HCT116 (cell line): Measurements from ENCODE around the gene LACTB. TPM values are rescaled to one million over a fixed set of nuclear protein-coding genes. Genes with fewer than 3 reads are reported as not detected.

Experiments used
- ATAC-seq: fragments of 200-7000 bp; cut with Tn5 transposase; 2 replicates; pipeline ENCODE4 v1.9.1; 2020; ENCODE audit warnings: mild to moderate bottlenecking, moderate library complexity
- BruUV-seq: library from RNA; stranded (reverse); fragments of 400-500 nt; replicated peaks from 2 replicates; lab custom pipeline; 2021; lab: Mats Ljungman, UMichigan
- CTCF ChIA-PET: fragments of 300-600 bp; sonication (Branson Sonifier 250); formaldehyde crosslinking; loops from one replicate; lab custom pipeline; 2021; ENCODE audit warnings: antibody characterized with exemption; lab: Charles Lee
- POLR2A ChIA-PET: fragments of 300-600, 350-600 bp; sonication (Branson Sonifier 250); formaldehyde crosslinking; loops from one replicate; lab custom pipeline; 2021; ENCODE audit warnings: antibody characterized with exemption; lab: Charles Lee
- RAD21 ChIA-PET, 2 experiments: fragments of 300-600 bp; sonication (Branson Sonifier 250); formaldehyde crosslinking; loops; one replicate each; lab custom pipeline; 2023; ENCODE audit warnings: low total read pairs in 2 of 2; ENCODE audit not compliant: uncharacterized antibody in 2 of 2, unreplicated experiment in 2 of 2, low non-redundant PET in 1 of 2; lab: Charles Lee
- DNase-seq: peaks from one replicate; pipeline ENCODE4 v3.0.0-alpha.2; 2010; ENCODE audit warnings: low read depth, low spot score
- H2AFZ ChIP-seq: fragments of 200-600 bp; shearing (Covaris generic), sonication (generic); 2 replicates; pipeline ENCODE4 v1.6.1; 2017; ENCODE audit warnings: low read depth, mixed run types, mixed read lengths, antibody characterized with exemption, low read length; ENCODE audit not compliant: poor library complexity, severe bottlenecking
- H3K27ac ChIP-seq: 2 replicates; pipeline ENCODE4 v1.5.1; 2012; ENCODE audit warnings: low read depth, low read length
- H3K27me3 ChIP-seq: fragments of 200-600 bp; sonication (generic); 2 replicates; pipeline ENCODE4 v1.6.1; 2016; ENCODE audit warnings: mixed run types, low read length, mixed read lengths; ENCODE audit not compliant: insufficient read depth
- H3K36me3 ChIP-seq, 2 experiments: fragments of 200-500 bp in 1 of 2; fragments of 200-600 bp in 1 of 2; sonication (Bioruptor generic) in 1 of 2; sonication (generic) in 1 of 2; 2 replicates each; pipeline versions ENCODE4 v1.5.1 to v1.6.1; 2014 to 2016; ENCODE audit warnings: low read length in 2 of 2, inconsistent platforms in 1 of 2, mixed read lengths in 1 of 2, mixed run types in 1 of 2; ENCODE audit not compliant: insufficient read depth in 2 of 2, control insufficient read depth in 1 of 2
- H3K4me1 ChIP-seq, 2 experiments: fragments of 200-600 bp in 1 of 2; sonication (generic) in 1 of 2; 2 replicates each; pipeline versions ENCODE4 v1.5.1 to v1.6.1; 2012 to 2017; ENCODE audit warnings: low read length in 2 of 2, inconsistent platforms in 1 of 2, mild to moderate bottlenecking in 1 of 2, mixed read lengths in 1 of 2, mixed run types in 1 of 2, moderate library complexity in 1 of 2; ENCODE audit not compliant: insufficient read depth in 2 of 2, control insufficient read depth in 1 of 2
- H3K4me2 ChIP-seq: fragments of 200-600 bp; sonication (generic); 2 replicates; pipeline ENCODE4 v1.6.1; 2017; ENCODE audit warnings: mixed run types, low read length, mixed read lengths
- H3K4me3 ChIP-seq, 2 experiments: fragments of 200-600 bp in 1 of 2; sonication (generic) in 1 of 2; replicated peaks in 1 of 2; 2 replicates each; pipeline ENCODE4 v1.5.1; 2011 to 2016; ENCODE audit warnings: low read length in 2 of 2, control low read depth in 1 of 2, low read depth in 1 of 2, mild to moderate bottlenecking in 1 of 2, mixed read lengths in 1 of 2, mixed run types in 1 of 2
- H3K79me2 ChIP-seq: fragments of 200-600 bp; sonication (generic); 2 replicates; pipeline ENCODE4 v1.6.1; 2017; ENCODE audit warnings: mild to moderate bottlenecking, mixed run types, low read length, moderate library complexity, mixed read lengths; ENCODE audit not compliant: insufficient read depth
- H3K9ac ChIP-seq: fragments of 200-600 bp; sonication (generic); 2 replicates; pipeline ENCODE4 v1.6.1; 2016; ENCODE audit warnings: low read length, mixed read lengths
- H3K9me2 ChIP-seq: fragments of 200-600 bp; sonication (generic), shearing (Covaris generic); 2 replicates; pipeline ENCODE4 v1.6.1; 2017; ENCODE audit warnings: mixed run types, mild to moderate bottlenecking, moderate library complexity; ENCODE audit not compliant: insufficient read depth
- H3K9me3 ChIP-seq, 2 experiments: fragments of 200-500 bp in 1 of 2; fragments of 200-600 bp in 1 of 2; sonication (Bioruptor generic) in 1 of 2; sonication (generic) in 1 of 2; 2 replicates each; pipeline ENCODE4 v1.6.1; 2014 to 2017; ENCODE audit warnings: low read length in 2 of 2, mixed read lengths in 2 of 2, inconsistent platforms in 1 of 2, low read depth in 1 of 2, mild to moderate bottlenecking in 1 of 2, mixed run types in 1 of 2, moderate library complexity in 1 of 2; ENCODE audit not compliant: control insufficient read depth in 1 of 2, insufficient read depth in 1 of 2
- H4K20me1 ChIP-seq: fragments of 200-600 bp; sonication (generic), shearing (Covaris generic); 2 replicates; pipeline ENCODE4 v1.6.1; 2017; ENCODE audit warnings: mixed run types, mild to moderate bottlenecking, moderate library complexity; ENCODE audit not compliant: insufficient read depth
- CBX3 ChIP-seq: IDR thresholded peaks from 2 replicates; pipeline ENCODE4 v1.6.1; 2012; ENCODE audit warnings: low read depth
- CEBPB ChIP-seq: IDR thresholded peaks from 2 replicates; pipeline ENCODE4 v1.6.1; 2012; ENCODE audit warnings: low read depth
- CTCF ChIP-seq, 3 experiments: fragments of 200-600 bp in 1 of 3; sonication (generic) in 1 of 3; IDR thresholded peaks in 2 of 3; conservative IDR thresholded peaks in 1 of 3; 2 replicates each; pipeline ENCODE4 v1.5.1; 2012 to 2017; ENCODE audit warnings: low read depth in 2 of 3, low read length in 2 of 3, antibody characterized with exemption in 1 of 3, borderline replicate concordance in 1 of 3, control low read depth in 1 of 3, mild to moderate bottlenecking in 1 of 3, mixed read lengths in 1 of 3, mixed run types in 1 of 3, moderate library complexity in 1 of 3; ENCODE audit not compliant: insufficient read depth in 1 of 3
- EGR1 ChIP-seq: IDR thresholded peaks from 2 replicates; pipeline ENCODE4 v1.6.1; 2012; ENCODE audit warnings: low read depth
- ELF1 ChIP-seq: IDR thresholded peaks from 2 replicates; pipeline ENCODE4 v1.6.1; 2012; ENCODE audit warnings: low read depth, borderline replicate concordance
- EZH2 ChIP-seq: fragments of 200-600 bp; sonication (generic); IDR thresholded peaks from 2 replicates; pipeline ENCODE4 v1.6.1; 2017; ENCODE audit warnings: antibody characterized with exemption, mixed run types
- FOSL1 ChIP-seq: IDR thresholded peaks from 2 replicates; pipeline ENCODE4 v1.6.1; 2012; ENCODE audit warnings: low read depth
- POLR2A ChIP-seq: IDR thresholded peaks from 2 replicates; pipeline ENCODE4 v1.7.0; 2011; ENCODE audit warnings: borderline replicate concordance; ENCODE audit not compliant: insufficient read depth, insufficient read length; ENCODE audit errors: extremely low read depth
- POLR2AphosphoS5 ChIP-seq: IDR thresholded peaks from 2 replicates; pipeline ENCODE4 v1.6.1; 2011; ENCODE audit warnings: mild to moderate bottlenecking, low read depth, low read length, moderate library complexity
- RAD21 ChIP-seq: IDR thresholded peaks from 2 replicates; pipeline ENCODE4 v1.6.1; 2012; ENCODE audit warnings: low read depth, mild to moderate bottlenecking
- SIN3A ChIP-seq: IDR thresholded peaks from 2 replicates; pipeline ENCODE4 v1.6.1; 2012; ENCODE audit warnings: low read depth
- SP1 ChIP-seq: IDR thresholded peaks from 2 replicates; pipeline ENCODE4 v1.6.1; 2012; ENCODE audit warnings: low read depth
- SRF ChIP-seq: IDR thresholded peaks from 2 replicates; pipeline ENCODE4 v1.6.1; 2012; ENCODE audit warnings: low read depth
- TCF7L2 ChIP-seq: IDR thresholded peaks from 2 replicates; pipeline ENCODE4 v1.7.0; 2011; ENCODE audit warnings: borderline replicate concordance, inconsistent platforms; ENCODE audit not compliant: insufficient read depth, insufficient read length; ENCODE audit errors: extremely low read depth
- YY1 ChIP-seq: IDR thresholded peaks from 2 replicates; pipeline ENCODE4 v1.6.1; 2011; ENCODE audit warnings: low read length, low read depth, moderate library complexity, mild to moderate bottlenecking; ENCODE audit not compliant: insufficient replicate concordance; ENCODE audit errors: extremely low read depth
- ZNF274 ChIP-seq: fragments of 200-500 bp; sonication (Bioruptor generic); IDR thresholded peaks from 2 replicates; pipeline ENCODE4 v1.6.1; 2014; ENCODE audit warnings: mild to moderate bottlenecking, low read depth, low read length, inconsistent platforms
- intact Hi-C: fragments of 100-400 bp; cut with micrococcal nuclease; formaldehyde crosslinking; loops from 2 replicates; pipeline ENCODE4 v1.10.0; 2022
- total RNA-seq: library from RNA; stranded (reverse); gene quantifications from one replicate; pipeline ENCODE4 v1.2.1, GENCODE V29; 2021; ENCODE audit not compliant: unreplicated experiment
- TF ChIP-seq, protein P1 (sequence below): IDR thresholded peaks from 2 replicates; pipeline ENCODE4 v1.6.1; 2012
- TF ChIP-seq, protein P2 (sequence below): IDR thresholded peaks from 2 replicates; pipeline ENCODE4 v1.6.1; 2012; ENCODE audit warnings: low read depth
- TF ChIP-seq, protein P3 (sequence below): IDR thresholded peaks from 2 replicates; pipeline ENCODE4 v1.6.1; 2012

LACTB gene
- total RNA-seq, 1 experiment from 2014 or later = 7.6 TPM

- Histone ChIP-seq H3K27me3 (no peaks in the 10 kb centered on the region), H2AFZ (peak within 1 kb of the TSS; percentile 81), H3K9ac (peak within 1 kb of the TSS; percentile 59), H3K4me2 (peak within 1 kb of the TSS; percentile 88), H3K4me1 (peaks cover 4 to 16% of the 10 kb centered on the region in 2 experiments; a peak in 3 of 4 replicates), H3K79me2 (no peaks in the 10 kb centered on the region), H4K20me1 (no peaks in the 10 kb centered on the region), H3K4me3 (peak within 1 kb of the TSS; percentile 73 to 76), H3K36me3 (no peaks in the 10 kb centered on the region), H3K9me2 (no peaks in the 10 kb centered on the region), H3K27ac (no peak within 1 kb of the TSS), H3K9me3 (no peaks in the 10 kb centered on the region)
- TF ChIP-seq SIN3A (no peak), EGR1 (no peak), POLR2A (peak; percentile 68), TCF7L2 (peak; percentile 35), SRF (peak; percentile 90), ZNF274 (no peak), ELF1 (no peak), FOSL1 (no peak), EZH2 (no peak), POLR2AphosphoS5 (peak; percentile 75), RAD21 (no peak), CTCF (IDR thresholded peaks at IDR 0.05 in 2 of 3, conservative IDR thresholded peaks at IDR 0.05 in 1 of 3; ENCODE audit: borderline replicate concordance in 1 of 3, insufficient read depth in 1 of 3, low read depth in 2 of 3, low read length in 2 of 3) (no peak), CEBPB (no peak), CBX3 (no peak), SP1 (peak; percentile 90), YY1 (no peak)
- TF ChIP-seq, protein P1, sequence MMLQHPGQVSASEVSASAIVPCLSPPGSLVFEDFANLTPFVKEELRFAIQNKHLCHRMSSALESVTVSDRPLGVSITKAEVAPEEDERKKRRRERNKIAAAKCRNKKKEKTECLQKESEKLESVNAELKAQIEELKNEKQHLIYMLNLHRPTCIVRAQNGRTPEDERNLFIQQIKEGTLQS = no peak
- TF ChIP-seq, protein P2, sequence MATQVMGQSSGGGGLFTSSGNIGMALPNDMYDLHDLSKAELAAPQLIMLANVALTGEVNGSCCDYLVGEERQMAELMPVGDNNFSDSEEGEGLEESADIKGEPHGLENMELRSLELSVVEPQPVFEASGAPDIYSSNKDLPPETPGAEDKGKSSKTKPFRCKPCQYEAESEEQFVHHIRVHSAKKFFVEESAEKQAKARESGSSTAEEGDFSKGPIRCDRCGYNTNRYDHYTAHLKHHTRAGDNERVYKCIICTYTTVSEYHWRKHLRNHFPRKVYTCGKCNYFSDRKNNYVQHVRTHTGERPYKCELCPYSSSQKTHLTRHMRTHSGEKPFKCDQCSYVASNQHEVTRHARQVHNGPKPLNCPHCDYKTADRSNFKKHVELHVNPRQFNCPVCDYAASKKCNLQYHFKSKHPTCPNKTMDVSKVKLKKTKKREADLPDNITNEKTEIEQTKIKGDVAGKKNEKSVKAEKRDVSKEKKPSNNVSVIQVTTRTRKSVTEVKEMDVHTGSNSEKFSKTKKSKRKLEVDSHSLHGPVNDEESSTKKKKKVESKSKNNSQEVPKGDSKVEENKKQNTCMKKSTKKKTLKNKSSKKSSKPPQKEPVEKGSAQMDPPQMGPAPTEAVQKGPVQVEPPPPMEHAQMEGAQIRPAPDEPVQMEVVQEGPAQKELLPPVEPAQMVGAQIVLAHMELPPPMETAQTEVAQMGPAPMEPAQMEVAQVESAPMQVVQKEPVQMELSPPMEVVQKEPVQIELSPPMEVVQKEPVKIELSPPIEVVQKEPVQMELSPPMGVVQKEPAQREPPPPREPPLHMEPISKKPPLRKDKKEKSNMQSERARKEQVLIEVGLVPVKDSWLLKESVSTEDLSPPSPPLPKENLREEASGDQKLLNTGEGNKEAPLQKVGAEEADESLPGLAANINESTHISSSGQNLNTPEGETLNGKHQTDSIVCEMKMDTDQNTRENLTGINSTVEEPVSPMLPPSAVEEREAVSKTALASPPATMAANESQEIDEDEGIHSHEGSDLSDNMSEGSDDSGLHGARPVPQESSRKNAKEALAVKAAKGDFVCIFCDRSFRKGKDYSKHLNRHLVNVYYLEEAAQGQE = no peak
- TF ChIP-seq, protein P3, sequence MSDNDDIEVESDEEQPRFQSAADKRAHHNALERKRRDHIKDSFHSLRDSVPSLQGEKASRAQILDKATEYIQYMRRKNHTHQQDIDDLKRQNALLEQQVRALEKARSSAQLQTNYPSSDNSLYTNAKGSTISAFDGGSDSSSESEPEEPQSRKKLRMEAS = peak; percentile 34; the same call in 1 of the 2 replicates
- BruUV-seq = no TSS peak
- POLR2A ChIA-PET = interaction anchor here (0.6 to 1.4 kb wide), 2 partner anchors 32 to 46 kb away, joined by 3 to 4 read pairs; partner anchors contain the start of gene RPS27L
- intact Hi-C loops = no loop called here
- peak; percentile 99 for ATAC-seq
- RAD21 ChIA-PET = no interaction called here
- CTCF ChIA-PET = no interaction called here
- DNase-seq = peak; percentile 81
Observed at GRCh38 chr15:63188926-63189871, 67.5 kb downstream of the LACTB start, which contains the start of gene RAB8B. Gene RAB8B (plus strand): TSS chr15:63189606. CDS start chr15:63189625, 19 bp downstream.
